Left colon (tissue), 2 donors: ENCODE measurements around the gene UBE2L5. TPM values are rescaled to one million over a fixed set of nuclear protein-coding genes. Genes with fewer than 3 reads are reported as not detected.

Experiments used
- ATAC-seq: fragments of 200-7000 bp; cut with Tn5 transposase; one replicate; pipeline ENCODE4 v1.9.1; 2020; ENCODE audit warnings: mild to moderate bottlenecking, moderate library complexity
- DNase-seq, 2 donors: peaks; one replicate each; pipeline ENCODE4 v3.0.0-alpha.2; 2020
- intact Hi-C, 2 donors: fragments of 100-400 bp; cut with DNase I in 1 of 2; cut with micrococcal nuclease in 1 of 2; formaldehyde crosslinking; loops; one replicate each; pipeline versions ENCODE4 v1.11.2 to v1.14.0; 2022; cut with DNase I, micrococcal nuclease
- long read RNA-seq: library from polyadenylated mRNA; unstranded; transcript quantifications from one replicate; pipeline ENCODE4 v2.0.0, GENCODE V29; 2021
- total RNA-seq, 2 donors: library from RNA; stranded (reverse); fragmentation: NEBNext Ultra II Directional; extraction: Animal tissue kit (Norgen Biotek cat#: 25700); gene quantifications; one replicate each; pipeline ENCODE4 v1.2.1, GENCODE V29; 2021
- donor health status: DM: no; HTN: no; CAD: no.
- donor health status: DM: yes; HTN: yes; CAD: no.

UBE2L5 gene
- not detected for total RNA-seq
- long read RNA-seq = 0 reads

- intact Hi-C loops = loop anchor here in 1 of 2 donors (5.0 kb wide), 1 partner anchor 40 kb away; no protein-coding TSS in a partner anchor
- ATAC-seq = peak; percentile 84
- DNase-seq = peak; percentile 81 to 82
Observed at GRCh38 chr13:30422054-30422839, at the start of gene UBE2L5. Gene UBE2L5, plus strand, starts transcription at chr13:30422493. Its CDS starts 5,498 bp downstream, at chr13:30427991.

DNA sequence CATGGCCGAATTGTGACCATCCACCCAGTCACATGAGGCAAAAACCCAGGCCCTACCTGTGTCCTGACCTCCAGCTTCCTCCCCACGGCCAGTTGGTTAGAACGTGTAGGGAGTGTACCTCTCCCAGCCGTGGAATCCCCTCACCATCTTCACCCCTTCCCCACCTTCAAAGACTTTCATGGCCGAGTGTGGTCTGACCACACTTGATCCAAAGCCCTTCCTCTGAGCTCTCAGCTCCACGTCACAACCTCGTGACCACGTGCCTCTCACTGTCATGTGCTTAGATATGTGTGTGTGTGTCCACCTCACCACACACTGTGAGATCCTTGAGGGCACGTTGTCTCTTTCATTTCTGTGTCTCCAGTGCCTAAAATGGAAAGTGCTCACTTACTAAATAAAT lies 48.6 kb upstream of the UBE2L5 start:
- intact Hi-C loops = no loop called here
- peak; percentile 40 to 55 for DNase-seq
- ATAC-seq = no peak

GRCh38 chr13:30375265-30375835 lies 46.9 kb upstream of the UBE2L5 start:
- ATAC-seq (no peak), DNase-seq (no peak)
- intact Hi-C loops = no loop called here

GRCh38 chr13:30376426-30377311 lies 45.6 kb upstream of the UBE2L5 start:
- peak; percentile 60 for ATAC-seq
- intact Hi-C loops = no loop called here
- peak; percentile 64 to 66 for DNase-seq

- intact Hi-C loops = no loop called here
- no peak for ATAC-seq
- no peak for DNase-seq
Observed at GRCh38 chr13:30377312-30377685, 45.0 kb upstream of the UBE2L5 start.

DNA sequence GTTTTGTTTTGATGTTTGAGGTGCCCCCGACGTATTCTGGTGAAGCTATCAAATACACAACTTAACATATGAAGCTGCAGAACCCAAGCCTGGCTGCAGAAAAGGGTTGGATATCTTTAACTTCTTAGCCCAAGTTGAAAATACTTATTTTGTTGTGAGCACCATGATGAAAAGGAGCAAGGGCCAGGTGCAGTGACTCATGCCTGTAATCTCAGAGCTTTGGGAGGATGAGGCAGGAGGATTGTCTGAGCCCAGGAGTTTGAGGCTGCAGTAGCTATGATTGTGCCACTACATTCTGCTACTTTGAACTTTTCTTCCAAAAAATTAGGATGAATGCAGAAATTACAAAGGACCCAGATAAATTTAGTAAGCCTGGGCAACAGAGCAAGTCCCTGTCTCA lies 44.1 kb upstream of the UBE2L5 start:
- intact Hi-C loops = no loop called here
- no peak for ATAC-seq
- DNase-seq = no peak

- DNase-seq = no peak
- ATAC-seq = no peak
- intact Hi-C loops = loop anchor here in 1 of 2 donors (10.0 kb wide), 1 partner anchor 76 kb away; the partner anchor contains the start of gene KATNAL1
Observed at GRCh38 chr13:30381049-30381448, 41.2 kb upstream of the UBE2L5 start.

DNA sequence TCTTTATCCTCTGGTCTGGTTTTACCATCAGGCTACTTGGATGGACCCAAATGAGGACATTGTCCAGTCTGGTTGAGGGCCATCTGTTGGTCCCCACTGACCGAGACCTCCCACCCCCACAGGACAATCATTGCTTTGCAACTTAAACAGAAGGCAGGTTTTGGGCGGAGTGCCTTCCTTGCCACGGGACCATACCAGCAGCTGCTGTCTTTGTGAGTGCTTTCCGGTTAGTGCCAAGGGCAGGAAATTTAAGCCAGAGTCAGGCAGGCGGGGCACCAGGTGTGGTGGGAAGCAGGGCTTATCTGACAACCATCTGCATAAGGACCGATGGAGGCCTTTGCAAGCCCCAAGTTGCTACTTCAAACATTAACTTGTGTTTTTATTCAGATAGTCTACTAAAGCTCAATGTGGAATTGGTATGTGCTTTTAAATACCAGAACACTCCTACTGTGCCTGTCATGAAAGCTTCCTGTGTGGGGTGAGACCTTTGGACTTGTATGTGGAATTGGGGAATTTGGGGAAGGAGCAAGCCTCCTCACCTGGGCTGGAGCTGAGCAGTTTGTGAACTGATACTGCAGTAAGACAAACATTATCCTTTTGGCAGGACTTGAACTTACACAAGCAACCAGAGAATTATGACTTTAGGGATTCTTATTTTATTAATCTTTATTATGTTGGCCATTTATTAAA lies 39.3 kb upstream of the UBE2L5 start:
- ATAC-seq (peak; percentile 81), DNase-seq (peak in 1 of 2 donors; percentile 38)
- intact Hi-C loops = loop anchor here in 1 of 2 donors (10.0 kb wide), 1 partner anchor 78 kb away; the partner anchor contains the start of gene KATNAL1

- intact Hi-C loops = loop anchor here in 1 of 2 donors (10.0 kb wide), 1 partner anchor 84 kb away; the partner anchor contains the start of gene KATNAL1
- ATAC-seq (no peak), DNase-seq (peak in 1 of 2 donors; percentile 53)
Observed at GRCh38 chr13:30388406-30389283, 33.6 kb upstream of the UBE2L5 start.

DNA sequence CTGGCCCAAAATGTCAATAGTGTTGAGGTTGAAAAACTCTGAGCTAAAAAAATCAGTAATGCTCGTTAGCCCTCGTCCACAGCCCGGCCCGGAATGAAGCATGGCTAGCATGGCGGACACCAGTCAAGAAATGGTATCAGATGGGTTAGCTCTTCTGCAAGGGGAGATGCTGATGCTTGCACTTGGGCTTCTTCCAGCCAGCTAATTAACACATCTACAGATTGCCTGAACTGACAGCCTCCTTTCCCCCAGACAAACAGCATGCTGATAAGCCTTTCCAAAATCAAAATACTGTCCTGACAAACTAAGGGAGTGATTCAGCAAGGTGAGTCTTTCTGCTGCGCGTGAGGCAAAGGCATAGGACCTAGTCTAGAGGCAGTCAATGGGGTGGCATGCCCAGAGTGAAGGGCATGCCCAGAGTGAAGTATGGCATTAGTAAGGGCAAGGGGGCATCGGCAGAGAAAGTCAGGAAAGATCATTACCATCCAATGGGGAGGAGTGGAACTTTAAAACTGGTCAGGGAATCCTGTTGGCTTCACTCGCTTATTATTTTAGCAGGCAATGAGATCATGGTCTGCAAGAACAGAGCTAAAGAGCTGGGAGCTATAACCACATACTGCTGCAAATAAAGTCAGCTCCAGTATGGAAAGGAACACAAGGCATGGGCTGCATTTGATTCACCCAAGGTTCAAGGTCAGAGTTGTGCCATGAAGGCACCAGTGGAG lies 30.2 kb upstream of the UBE2L5 start:
- DNase-seq (no peak), ATAC-seq (no peak)
- intact Hi-C loops = no loop called here

DNA sequence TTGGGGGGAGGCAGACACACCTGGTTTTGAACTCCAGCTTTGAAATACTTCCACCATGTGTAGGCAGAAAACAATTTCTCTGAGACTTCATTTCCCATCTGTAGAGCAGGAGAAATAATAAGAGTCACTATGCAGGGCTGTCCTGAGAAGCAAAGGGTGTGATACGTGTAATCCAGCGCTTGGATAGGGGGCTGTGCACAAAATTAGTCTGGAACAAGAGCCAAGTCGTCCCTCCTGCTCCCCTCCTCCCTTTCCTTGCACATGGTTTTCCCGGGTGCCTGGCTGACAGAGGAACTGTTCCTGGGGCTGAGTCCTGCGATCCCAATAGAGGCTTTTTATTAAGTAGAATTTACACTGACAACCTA lies 29.6 kb upstream of the UBE2L5 start:
- ATAC-seq = no peak
- intact Hi-C loops = no loop called here

GRCh38 chr13:30394751-30395191 lies 27.5 kb upstream of the UBE2L5 start:
- intact Hi-C loops = no loop called here
- DNase-seq = no peak
- peak; percentile 39 for ATAC-seq

More for the DNA sequence above, 29.6 kb upstream of the UBE2L5 start:
- no peak for DNase-seq

DNA sequence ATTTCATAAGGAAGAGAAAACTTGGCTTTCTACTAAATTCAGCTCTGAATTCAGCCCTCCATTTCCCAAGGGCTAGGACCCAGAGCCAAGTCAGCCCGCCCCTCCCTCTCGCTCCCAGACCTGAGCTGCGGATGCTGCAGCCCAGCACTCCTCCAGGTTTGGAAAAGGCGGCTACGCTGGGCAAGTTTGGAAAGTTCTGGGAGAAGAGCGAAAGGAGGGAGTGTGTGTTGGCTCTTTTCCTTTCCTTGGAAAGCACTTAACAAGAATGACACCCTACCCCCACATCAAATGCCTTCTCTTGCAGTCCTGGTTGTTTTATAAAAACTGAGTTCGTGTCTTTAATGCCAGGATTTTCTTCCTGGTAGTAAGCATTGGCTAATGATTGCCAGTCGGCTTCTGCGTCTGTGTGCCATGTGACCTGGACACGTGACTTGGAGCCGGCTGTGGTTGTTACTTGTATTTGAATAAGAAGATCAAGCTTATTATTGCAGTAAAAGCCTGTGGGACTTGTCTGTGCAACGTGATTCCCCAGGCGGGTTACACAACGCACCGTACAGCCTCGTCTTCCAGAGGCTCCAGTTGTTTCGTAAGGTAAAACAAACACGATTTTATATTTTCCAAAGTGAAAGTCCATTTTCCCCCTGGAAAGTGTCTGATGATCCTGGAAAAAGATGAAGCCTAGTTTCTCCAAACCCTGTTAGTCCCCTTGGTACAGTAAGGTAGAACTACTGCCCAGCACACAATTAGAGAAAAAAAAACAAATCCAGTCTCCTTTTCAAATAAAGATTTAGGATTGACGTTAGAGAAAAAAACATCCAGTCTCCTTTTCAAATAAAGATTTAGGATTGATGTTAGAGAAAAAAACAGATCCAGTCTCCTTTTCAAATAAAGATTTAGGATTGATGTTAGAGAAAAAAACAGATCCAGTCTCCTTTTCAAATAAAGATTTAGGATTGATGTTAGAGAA lies 26.8 kb upstream of the UBE2L5 start:
- DNase-seq (peak; percentile 94 to 98), ATAC-seq (peak; percentile 80)
- intact Hi-C loops = no loop called here

DNA sequence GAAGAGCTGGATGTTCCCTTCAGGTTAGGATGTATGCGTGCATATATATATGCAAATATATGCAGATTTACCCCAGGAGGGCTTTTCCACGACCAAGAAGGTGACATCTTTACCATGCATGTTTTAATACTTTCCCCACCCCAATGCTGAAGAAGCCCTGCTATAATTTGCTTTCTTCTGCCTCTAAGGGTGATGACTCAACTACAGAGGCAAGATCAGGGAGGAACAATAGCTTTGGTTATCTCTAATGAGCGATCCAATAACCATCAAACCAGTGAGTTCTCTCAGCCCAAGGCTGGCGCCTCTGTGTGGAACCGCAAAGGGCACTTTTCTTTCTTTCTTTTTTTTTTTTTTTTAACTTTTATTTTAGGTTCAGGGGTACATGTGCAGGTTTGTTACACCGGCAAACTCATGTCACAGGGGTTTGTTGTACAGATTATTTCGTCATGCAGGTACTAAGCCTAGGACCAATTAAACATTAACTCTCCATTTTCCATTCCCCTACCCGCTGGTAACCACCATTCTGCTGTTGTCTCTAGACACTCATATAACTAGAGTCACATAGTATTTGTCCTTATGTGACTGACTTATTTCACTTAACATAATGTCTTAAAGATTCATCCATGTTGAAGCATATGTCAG lies 25.7 kb upstream of the UBE2L5 start:
- intact Hi-C loops = no loop called here
- no peak for DNase-seq
- ATAC-seq = no peak

- intact Hi-C loops = no loop called here
- DNase-seq = no peak
- ATAC-seq = peak; percentile 54
Observed at GRCh38 chr13:30398601-30399072, 23.7 kb upstream of the UBE2L5 start.
